GM18520 (cell line): ENCODE measurements around the gene ZNF394.

ENCODE experiments used
- ATAC-seq: cut with Tn5 transposase; IDR thresholded peaks from one replicate; pipeline ENCODE4 v1.9.1; 2021; ENCODE audit not compliant: unreplicated experiment

The ZNF394 gene

GRCh38 chr7:99453105-99453504, 47.0 kb downstream of the ZNF394 start:
- ATAC-seq: no peak

DNA sequence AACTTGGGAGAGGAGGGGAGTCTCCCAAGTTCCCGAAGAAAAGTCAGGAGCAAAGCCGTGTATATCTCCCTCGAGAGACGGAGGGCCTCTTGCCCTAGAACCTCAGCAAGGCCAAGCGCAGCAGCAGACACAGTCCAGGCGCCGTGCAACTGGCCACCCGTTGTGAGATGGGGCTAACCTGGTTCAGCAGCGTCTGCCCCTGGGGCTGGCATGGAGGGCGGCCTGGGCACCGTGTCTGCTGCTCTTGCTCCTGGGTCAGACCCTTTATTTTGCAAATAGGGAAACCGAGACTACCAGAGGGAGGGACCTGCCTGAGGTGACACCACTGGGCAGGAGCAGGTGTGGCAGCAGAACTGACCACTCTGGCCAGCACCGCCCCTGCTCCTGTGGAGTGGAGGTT, 47.5 kb downstream of the ZNF394 start:
- no peak for ATAC-seq

- ATAC-seq: no peak
Observed at GRCh38 chr7:99451936-99452335, 48.1 kb downstream of the ZNF394 start.

- ATAC-seq: no peak
Observed at GRCh38 chr7:99449326-99449725, 50.8 kb downstream of the ZNF394 start.

DNA sequence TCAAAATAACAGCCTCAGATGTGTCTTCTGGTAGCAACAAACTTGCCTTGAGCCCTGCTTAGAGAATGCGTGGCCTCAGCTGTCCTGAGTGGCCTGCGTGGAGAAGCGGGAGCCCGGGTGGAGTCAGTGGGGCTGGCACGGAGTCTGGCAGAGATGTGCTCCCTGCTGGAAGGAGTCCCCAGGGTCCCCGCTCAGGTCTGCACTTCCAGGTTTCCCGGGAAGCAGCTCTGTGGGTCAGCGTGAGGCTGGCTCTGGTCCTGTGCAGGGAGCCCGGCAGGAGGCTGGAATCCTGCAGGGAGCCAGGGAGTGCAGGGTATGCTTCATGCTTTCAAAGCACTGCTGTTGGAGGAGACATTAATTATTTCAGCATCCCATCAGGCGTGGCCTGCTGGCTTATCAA, 51.2 kb downstream of the ZNF394 start:
- ATAC-seq: no peak

DNA sequence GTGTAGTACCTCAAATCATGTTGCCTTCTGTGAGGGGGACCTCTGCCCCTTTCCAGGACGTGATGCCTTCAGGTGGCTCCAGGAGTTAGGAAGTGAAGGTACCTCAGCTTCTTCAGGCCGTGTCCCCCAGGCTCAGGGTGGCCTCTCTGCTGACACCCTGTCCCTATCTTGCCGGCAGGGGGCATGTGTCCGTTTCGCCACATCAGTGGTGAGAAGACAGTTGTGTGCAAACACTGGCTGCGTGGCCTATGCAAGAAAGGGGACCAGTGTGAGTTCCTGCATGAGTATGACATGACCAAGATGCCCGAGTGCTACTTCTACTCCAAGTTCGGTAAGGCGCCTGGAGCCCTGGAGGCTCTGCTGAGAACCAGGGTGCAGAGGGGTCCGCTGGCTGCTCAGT, 52.1 kb downstream of the ZNF394 start:
- ATAC-seq: no peak

DNA sequence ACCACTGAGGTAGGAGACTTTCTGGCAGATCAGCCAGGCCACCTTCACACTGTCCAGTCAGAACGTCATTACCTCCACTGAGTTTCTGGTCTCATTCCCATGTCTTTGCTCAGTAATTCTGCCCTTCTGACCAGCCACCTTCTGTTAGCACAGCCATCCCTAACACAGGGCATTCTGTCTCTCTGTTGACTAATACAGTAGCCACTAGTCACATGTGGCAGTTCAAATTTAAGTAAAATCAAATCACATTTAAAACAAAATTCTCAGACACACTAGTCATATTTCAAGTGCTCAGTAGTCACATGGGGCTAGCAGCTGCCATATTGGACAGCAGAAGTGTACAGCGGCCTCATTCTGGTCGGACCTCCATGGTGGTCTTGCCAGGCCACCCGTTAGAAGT, 54.0 kb downstream of the ZNF394 start:
- no peak for ATAC-seq
